Measurements from ENCODE around the gene ADH5.
"Not testable (repeated sequence)": the region's sequence is repeated elsewhere in the genome, so short reads cannot be mapped to it uniquely, and the experiment has no call there.

- not testable (repeated sequence) for TF ChIP-seq EZH2 (IDR thresholded peaks at IDR 0.05; ENCODE audit: insufficient read depth, poor library complexity, severe bottlenecking); EZH2phosphoT487 (IDR thresholded peaks at IDR 0.05; ENCODE audit: insufficient read depth, low read depth)
Observed at GRCh38 chr4:99065521-99065920, 23.1 kb downstream of the ADH5 start.

All from GM23248 (cell line).